PFSK-1 (cell line): Measurements from ENCODE around the gene RANBP1.

Experiments
- FOXP2 ChIP-seq: optimal IDR thresholded peaks from 2 replicates; pipeline ENCODE3; 2011; ENCODE audit warnings: borderline replicate concordance, control low read depth, inconsistent platforms; ENCODE audit not compliant: insufficient read depth; ENCODE audit errors: extremely low read length, extremely low read depth
- POLR2AphosphoS5 ChIP-seq: IDR thresholded peaks from 2 replicates; pipeline ENCODE4 v1.6.1; 2012; ENCODE audit warnings: low read depth, mild to moderate bottlenecking, control low read depth, low read length, moderate library complexity
- REST ChIP-seq, 2 experiments: IDR thresholded peaks; 2 replicates each; pipeline versions ENCODE4 v1.6.1 to v1.8.0; 2011 to 2012; ENCODE audit warnings: low read depth in 2 of 2, low read length in 2 of 2, control low read depth in 1 of 2, inconsistent platforms in 1 of 2, mild to moderate bottlenecking in 1 of 2, moderate library complexity in 1 of 2; ENCODE audit not compliant: insufficient read depth in 1 of 2
- SIN3A ChIP-seq: IDR thresholded peaks from 2 replicates; pipeline ENCODE4 v1.6.1; 2012; ENCODE audit warnings: mild to moderate bottlenecking, low read length, moderate library complexity, borderline replicate concordance; ENCODE audit not compliant: insufficient read depth
- TAF1 ChIP-seq: IDR thresholded peaks from 2 replicates; pipeline ENCODE4 v1.6.1; 2012; ENCODE audit warnings: low read length, control low read depth, borderline replicate concordance; ENCODE audit not compliant: insufficient read depth

The RANBP1 gene

GRCh38 chr22:20076627-20077172 lies 39.2 kb upstream of the RANBP1 start:
- TF ChIP-seq TAF1: no peak
- no peak for TF ChIP-seq POLR2AphosphoS5
- no peak for TF ChIP-seq FOXP2
- TF ChIP-seq SIN3A: no peak
- no peak for TF ChIP-seq REST (IDR thresholded peaks at IDR 0.05; ENCODE audit: insufficient read depth in 1 of 2, low read depth in 2 of 2, low read length in 2 of 2)

GRCh38 chr22:20079745-20080444 lies 36.0 kb upstream of the RANBP1 start, which contains the start of gene DGCR8:
DGCR8 (plus strand) TSS chr22:20080241; CDS start chr22:20085964, 5,723 bp downstream.
- TF ChIP-seq REST (IDR thresholded peaks at IDR 0.05; ENCODE audit: insufficient read depth in 1 of 2, low read depth in 2 of 2, low read length in 2 of 2) (peak; percentile 43 to 44; a peak in 1 of 4 replicates), POLR2AphosphoS5 (peak; percentile 85), SIN3A (no peak), TAF1 (peak; percentile 88), FOXP2 (peak; percentile 83)

- TF ChIP-seq FOXP2 (no peak), TAF1 (no peak), POLR2AphosphoS5 (no peak), REST (IDR thresholded peaks at IDR 0.05; ENCODE audit: insufficient read depth in 1 of 2, low read depth in 2 of 2, low read length in 2 of 2) (no peak), SIN3A (no peak)
Observed at GRCh38 chr22:20080445-20080775, 35.5 kb upstream of the RANBP1 start.

- no peak; the same call in 1 of the 2 replicates for TF ChIP-seq SIN3A
- TF ChIP-seq REST (IDR thresholded peaks at IDR 0.05; ENCODE audit: insufficient read depth in 1 of 2, low read depth in 2 of 2, low read length in 2 of 2): no peak
- TF ChIP-seq POLR2AphosphoS5: no peak
- TF ChIP-seq TAF1: no peak; the same call in 1 of the 2 replicates
- TF ChIP-seq FOXP2: no peak
Observed at GRCh38 chr22:20080776-20081654, 34.9 kb upstream of the RANBP1 start.
